HG02678 (cell line): ENCODE data around the gene RASA1.

Experiments
- ATAC-seq: cut with Tn5 transposase; IDR thresholded peaks from one replicate; pipeline ENCODE4 v1.9.1; 2021; ENCODE audit warnings: mild to moderate bottlenecking, moderate library complexity; ENCODE audit not compliant: unreplicated experiment

RASA1 gene

DNA sequence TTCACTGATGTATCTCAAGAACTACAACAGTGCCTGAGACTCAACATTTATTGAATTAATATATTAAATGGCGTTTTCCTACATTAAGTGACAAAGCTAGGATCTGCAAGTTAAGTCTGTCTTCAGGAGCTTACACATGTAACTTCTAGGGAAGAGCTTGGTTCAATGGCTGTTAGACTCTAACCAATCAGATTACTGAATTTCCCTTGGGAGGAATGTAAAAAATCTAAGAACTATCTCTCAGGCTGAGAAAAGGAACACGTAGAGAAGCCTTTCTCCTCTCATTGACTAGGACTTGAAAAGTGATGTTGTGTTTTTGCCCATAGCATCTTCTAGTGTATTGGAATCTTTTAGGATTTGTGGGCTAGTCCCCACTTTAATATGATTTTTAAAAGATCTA lies 91.4 kb downstream of the RASA1 start:
- ATAC-seq = no peak

DNA sequence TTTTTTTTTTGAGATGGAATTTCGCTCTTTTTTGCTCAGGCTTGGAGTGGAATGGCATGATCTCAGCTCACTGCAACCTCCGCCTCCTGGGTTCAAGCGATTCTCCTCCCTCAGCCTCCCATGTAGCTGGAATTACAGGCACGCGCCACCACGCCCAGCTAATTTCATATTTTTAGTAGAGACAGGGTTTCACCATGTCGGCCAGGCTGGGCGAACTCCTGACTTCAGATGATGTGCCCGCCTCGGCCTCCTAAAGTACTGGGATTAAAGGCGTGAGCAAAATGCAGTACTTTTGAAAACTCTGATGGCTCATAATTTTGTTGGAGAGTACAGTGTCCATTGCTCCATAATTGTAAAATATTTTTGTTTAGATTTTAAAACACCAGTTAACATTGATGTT lies 92.4 kb downstream of the RASA1 start:
- ATAC-seq = no peak

DNA sequence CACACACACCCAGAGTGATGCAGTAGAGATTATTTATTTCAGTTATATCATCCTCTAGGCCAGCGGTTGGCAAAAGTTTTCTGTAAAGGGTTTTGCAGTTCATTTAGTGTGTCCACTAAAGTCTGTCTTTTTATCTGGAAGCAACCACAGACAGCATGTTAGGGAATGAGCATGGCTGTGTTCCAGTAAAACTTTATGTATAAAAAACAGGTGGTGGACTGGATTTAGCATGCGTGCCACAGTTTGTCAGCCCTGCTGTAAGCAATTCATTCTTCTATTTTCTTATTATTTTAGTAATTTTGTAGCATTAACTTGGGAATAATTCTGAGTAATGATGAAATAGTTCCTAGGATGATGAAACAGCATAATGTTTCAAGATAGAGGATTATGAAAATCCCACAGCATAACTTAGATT lies 93.4 kb downstream of the RASA1 start:
- ATAC-seq = no peak

DNA sequence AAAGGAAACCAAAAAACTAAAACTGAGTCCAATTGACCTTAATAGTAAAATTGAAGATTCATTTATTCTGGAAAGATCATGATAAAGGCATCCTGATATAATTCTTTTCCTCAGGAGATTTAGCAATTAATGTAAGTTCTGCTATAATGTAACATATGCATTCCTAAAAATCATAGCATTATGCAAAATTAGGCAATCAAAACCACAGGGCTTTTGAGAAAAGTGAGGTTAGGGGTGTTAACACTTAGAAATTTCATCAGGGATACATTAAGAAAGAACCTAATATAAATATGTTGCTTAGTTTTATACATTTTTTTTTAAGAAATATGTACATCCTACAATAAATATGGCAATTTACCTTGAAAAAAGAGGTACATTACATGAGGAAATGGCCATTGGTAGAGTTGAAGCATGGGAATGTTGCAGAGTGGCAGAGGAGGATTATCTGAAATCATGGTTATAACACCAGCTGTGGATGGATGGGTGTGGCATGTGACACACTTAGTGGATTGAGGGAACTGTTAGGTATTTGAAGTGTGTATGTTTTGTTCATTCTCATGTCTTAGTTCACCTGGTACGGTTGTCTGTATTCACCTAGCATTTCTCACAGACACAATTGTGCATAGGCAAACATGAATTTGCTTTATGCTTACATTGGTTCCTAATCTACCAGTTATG lies 94.0 kb downstream of the RASA1 start:
- ATAC-seq = no peak

DNA sequence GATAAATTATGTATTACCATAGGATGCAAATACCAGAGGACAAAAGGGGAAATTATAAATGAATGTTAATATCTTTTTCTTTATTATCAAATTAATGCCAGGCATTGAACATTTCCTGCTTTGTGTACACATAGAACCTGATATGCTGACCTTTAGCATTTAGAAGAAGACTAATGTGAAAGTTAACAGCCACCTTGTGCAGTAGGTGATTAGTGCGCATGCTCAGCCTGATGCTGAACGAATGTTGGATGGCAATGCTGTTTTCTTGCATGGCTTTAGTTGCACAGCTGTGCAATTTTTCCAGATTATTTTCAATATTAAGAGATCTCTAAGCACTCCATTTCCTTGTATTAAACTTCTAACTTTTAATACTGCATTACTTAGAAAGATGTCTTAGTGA lies 99.6 kb downstream of the RASA1 start:
- no peak for ATAC-seq

DNA sequence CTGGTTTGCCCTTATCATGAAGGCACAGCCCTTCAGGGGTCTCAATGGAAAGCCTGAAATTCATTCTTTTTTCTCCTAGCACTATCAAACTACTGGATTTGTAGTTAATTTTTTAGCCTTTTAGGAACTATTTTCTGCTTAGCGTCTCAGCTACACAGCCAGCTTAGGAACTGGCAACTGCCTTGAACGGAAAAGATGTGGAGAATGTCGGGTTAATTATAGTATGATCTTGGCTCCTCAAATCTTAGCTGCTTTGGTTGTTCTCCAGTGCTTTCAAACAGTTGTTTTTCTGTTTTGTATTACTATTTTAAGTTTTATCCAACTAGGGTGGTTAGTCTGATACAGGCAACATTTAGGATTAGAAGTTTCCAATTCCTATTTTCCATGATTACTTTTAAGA lies 100.9 kb downstream of the RASA1 start:
- no peak for ATAC-seq

DNA sequence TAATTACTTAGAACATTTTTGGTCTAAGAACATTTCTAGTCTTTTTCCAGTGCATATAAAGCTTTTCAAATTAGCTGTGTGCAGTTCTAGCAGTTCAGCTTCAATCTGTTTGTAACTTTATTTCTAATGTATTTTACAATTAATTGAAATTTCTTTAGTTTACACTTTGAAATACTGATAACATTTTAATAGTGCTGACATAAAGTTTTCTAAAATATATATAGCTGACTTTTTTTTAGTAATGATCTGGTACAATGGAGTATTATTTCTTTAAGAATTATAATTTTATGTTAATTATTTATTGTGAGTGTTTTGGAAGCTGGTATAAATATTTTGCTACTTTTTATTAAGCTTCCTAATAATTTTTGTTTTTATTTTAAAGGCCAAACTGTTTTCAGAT lies 101.7 kb downstream of the RASA1 start:
- ATAC-seq = no peak

DNA sequence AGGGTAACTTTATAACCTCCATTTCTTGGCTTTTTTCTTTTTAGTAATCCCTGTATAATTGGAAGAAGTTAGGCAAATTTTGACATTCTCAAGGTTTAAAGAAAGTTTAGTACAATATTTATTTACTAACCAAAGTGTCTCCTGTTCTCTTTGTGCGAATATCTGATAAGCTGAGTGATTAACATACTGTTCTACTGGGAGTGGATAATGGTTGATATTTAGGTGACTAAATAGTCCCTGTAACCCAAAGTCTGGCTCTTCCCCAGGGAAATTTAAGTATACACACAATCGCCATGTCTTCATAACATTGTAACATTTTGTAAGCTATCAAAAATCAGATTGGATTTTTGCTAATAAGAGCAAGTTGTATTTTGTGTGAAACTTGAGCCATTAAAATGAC lies 105.0 kb downstream of the RASA1 start:
- ATAC-seq = no peak

DNA sequence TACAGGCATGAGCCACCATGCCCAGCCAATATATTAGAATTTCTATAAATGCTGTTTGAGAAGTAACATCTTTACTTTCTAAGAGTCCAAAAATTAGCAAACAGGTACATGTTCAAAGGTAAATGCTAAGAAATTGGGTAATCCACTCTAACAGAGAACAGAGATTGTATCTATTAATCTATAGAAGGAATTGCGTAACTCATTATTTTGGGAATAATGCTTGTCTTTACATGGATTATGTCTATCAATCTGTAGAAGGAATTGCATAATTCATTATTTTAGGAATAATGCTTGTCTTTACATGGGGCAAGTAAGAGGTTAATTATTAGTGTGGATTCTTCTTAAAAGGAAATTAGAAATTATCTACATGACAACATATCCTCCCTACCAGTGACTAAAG lies 114.5 kb downstream of the RASA1 start:
- ATAC-seq = no peak

DNA sequence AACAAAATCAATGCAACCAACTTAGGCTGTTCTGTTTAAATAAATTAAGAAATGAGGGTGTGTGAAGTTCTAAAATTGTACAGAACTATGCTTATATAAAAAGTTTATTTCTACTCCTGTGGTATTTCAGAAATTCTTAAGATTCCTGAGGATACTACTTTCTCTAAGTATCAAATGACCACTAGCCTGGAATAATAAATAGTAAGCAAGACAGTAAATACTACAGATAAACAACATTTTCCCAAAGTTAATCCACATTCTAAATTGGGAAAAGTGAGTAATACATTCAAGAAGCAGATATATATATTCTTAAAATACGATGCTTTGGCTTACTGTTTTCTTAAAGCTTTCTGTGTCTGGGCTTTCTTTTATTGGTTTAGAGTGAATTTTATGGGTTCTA lies 115.5 kb downstream of the RASA1 start:
- ATAC-seq = no peak

DNA sequence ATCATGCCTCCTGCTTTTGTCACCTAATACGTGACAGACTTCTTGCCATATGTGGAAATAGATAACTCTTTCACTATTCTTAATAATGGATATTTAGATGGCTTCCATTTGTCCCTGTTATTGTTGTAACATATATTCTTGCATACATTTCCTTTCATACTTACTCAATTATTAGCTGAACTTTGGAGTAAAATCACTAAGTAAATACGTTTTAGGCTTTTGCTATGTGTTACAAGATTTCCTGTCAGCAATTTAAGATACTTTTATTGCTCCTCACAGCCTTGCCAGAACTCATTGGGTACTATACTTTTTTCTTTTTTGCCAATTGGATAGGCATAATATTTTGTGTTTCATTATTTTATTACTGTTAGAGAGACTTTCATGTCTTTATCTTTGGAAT lies 118.1 kb downstream of the RASA1 start:
- no peak for ATAC-seq

DNA sequence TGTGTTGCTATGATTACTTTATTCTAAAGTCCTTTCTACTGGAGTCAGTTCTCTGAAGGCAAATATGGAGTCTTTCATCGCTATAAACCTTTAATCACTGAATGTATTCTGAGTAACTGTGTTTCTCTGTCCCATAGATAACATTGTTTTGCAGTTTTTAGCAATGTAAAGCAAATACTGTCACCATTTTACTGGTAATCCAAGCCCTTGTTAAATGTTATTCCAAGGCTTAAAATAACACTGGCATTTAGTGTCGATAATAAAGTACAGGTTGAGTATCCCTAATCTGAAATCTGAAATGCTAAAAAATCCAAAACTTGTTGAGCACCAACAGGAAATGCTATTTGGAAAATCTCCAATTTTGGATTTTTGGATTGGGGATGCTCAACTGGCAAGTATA lies 120.4 kb downstream of the RASA1 start:
- ATAC-seq = no peak

DNA sequence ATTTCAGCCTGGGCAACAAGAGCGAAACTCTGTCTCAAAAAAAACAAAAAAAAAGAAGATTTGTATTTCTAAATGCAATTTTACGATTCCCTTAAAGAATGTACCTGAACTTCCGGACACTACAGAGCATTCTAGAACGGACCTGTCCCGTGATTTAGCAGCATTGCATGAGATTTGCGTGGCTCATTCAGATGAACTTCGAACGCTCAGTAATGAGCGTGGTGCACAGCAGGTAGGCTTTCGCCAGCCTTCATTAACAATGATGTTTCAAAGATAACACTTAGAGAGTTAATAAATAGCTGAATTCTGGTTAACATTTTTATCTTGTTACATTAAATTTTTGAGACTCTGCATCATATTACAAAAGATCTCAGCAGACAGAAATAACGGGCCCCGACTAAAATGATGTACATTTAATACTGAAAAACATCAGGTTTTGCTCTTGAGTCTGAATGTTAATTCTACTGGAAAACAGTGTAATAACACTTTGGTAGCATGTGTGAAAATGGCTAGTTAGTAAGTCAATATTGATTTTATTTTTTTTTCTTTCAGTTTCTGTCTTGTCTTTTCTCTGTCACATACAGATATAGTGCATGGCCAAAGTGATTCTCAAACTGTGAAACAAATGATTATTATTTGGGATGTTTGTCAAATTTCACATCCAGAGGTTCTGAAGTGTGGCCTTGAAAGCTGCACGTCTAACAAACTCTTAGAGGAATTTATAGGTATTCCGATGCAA lies 121.8 kb downstream of the RASA1 start:
- no peak for ATAC-seq

DNA sequence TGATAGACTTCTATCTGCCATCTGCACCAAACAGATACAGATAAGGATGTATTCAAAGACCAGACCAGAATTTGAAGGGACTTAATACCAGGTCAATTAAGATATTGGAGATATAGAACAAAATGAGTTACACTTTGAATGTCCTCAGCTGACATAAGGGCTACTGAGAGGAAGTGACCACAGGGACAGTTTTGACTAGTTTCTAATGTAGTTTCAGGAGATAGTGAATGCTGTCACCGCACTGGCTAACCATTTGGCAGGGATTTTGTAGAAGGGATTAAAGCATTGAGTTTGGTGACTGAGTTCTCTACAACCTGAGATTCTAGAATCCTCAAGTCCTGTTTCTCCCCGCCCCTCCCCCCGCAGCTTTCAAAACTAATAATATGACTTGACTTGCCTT lies 122.4 kb downstream of the RASA1 start:
- no peak for ATAC-seq

DNA sequence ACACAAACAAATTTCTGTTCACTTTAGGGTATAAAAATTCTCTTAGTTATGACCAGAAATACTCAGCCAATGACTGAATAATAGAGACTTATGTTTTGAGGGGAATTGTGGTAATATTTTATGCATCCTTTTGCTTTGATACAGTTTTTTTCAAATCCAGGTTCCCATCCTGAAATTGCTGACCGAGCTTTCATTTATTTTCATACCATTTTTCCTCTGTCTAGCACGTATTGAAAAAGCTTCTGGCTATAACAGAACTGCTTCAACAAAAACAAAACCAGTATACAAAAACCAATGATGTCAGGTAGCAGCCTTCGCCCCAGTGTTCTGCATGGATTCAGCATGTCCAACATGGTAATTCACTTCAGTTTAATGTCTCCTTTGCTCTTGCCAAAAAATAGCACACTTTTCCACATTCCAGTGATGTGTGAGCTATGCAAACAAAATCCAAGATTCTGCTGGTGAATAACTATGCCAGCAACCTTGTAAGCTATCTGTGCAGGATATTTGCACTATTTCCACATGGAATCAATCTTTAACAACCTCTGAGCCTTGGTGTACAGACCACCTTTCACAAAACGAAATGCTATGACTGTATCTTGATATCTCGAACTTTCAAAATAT lies 123.0 kb downstream of the RASA1 start:
- no peak for ATAC-seq

DNA sequence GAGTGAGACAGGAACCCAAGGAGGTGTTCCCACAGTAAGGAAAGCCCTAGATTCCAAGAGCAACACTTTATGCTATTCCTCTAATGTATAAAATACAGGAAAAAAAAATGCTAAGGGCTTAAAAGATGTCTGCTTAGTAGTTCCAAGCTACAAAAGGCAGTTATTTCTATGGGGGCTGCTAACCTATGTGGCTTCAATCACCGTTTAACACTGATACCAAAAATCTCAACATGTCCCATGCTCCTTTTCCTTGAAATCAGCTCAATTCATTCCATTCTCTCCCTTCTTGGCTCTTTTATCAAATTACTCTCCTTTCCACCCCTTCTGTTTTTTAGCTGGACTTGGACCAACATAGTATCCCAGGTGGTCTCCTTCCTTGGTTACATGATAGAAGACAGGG lies 124.5 kb downstream of the RASA1 start:
- ATAC-seq = no peak

DNA sequence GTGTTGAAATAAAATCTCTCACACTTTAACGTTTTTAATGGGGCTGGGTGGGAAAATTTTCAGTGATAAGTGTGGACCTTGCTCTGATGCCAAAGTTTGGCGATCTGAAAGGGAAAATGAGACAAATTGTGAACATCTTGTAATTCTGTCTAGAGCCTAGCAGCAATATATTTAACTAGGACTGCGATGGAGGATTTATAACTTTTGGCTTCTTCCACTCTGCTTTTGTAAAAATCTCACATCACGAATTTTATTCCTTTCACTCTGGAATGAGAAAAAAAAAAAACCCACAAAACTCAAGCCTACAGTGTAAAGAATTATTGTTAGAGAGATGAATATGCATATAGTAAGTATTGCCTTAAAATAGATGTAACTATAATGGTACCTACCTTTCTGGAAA lies 125.1 kb downstream of the RASA1 start:
- ATAC-seq = no peak

DNA sequence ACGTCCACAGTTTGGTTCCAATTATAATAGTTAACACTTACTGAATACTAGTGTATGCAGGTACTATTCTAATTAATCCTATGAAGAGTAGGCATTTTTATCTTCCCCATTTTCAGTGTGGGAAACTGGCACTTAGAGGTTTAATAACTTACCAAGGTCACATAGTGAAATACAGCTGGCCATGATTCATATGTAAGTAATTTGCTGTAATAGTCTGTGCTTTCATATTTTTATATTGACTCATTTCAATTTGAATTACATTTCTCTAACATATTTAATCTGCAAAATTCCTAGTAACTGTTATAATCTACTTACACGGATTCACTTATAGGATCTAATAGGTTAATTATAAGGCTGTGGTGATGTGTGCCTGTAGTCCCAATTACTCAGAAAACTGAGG lies 125.6 kb downstream of the RASA1 start:
- no peak for ATAC-seq

DNA sequence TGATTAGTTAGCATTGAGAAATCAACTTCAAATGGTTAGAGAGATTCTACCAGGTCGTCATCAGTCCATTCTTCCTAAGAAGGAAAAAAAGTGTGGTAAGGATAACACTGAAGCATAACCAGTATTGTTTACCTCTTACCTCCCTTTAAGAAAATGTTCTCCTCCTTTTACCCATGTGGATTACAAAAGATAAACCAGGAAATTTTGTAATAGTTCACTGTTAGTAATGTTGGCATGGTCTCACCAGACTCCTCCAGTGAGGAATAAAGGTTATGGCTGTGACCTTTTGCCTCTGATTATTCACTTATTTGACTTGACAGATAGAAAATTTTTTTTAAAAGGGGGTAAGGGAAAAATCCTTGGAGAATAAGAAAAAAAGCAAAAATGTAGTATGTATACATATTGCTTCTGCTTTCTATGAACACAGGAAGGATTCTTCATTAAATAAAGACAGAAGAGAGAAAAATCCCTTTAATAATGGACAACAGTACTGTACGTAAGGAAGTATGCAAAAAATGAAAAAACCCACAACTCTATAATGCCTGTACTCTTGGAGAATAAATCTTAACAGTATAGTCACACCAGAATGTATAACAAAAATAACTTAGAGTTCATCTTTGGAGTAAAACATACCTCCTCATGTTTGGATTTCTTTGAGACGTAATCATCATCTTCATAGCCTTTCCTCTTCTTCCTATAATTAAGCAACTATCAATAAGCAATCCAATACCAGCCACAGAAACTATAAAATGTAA lies 126.9 kb downstream of the RASA1 start:
- no peak for ATAC-seq

DNA sequence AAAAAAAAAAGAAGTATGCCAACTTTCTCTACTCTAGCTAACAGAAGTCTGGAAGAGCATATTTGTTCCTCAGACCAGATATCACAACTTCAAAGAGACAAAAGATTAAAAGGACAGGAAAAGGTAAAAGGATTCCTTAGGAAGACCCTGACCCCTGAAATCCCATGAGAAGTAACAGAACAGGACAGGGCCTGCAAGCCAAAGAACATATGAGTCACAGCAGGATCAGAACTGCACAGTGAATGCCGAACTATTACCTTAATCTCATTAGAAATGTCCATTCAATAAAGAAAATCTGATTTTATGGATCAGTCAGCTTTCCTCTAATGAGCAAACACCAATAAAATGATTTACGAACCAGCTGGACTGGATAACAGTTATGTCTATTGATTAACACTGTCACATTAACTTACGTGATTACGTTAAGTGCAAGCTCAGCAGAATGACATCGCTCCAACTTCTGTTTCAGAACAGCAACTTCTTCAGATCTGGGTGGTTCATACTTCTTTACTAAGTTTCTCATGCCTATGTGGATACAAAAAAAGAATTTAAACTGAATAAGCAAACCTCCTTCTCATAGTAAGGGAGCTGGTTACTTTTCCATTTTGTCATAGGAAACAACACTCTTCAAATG lies 131.4 kb downstream of the RASA1 start:
- no peak for ATAC-seq

DNA sequence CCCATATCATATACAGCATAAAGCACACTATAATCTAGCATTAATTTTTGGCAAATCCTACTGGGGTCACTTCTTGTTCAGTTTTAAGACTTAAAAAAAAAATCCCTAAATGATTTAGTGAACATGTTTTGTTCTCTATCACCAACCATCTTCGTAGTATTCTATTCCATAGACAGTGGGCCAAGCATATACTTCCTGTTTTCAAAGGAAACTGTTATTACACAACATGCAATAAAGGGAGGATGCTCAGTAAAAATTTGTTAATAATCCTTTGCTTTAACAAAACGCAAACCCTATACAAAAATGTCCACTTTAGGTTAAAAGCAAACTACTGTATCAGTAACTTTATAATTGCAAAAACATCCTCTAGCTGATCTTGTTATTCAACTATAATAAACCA lies 132.0 kb downstream of the RASA1 start:
- ATAC-seq = no peak
